HepG2 (cell line): ENCODE measurements around the gene BRAT1. TPM values are rescaled to one million over a fixed set of nuclear protein-coding genes. Genes with fewer than 3 reads are reported as not detected.

Source experiments
- ATAC-seq: fragments of 200-7000 bp; cut with Tn5 transposase; 3 replicates; pipeline ENCODE4 v1.9.1; 2020; ENCODE audit warnings: mild to moderate bottlenecking, moderate library complexity
- BruUV-seq: library from RNA; stranded (reverse); fragments of 400-500 nt; replicated peaks from 2 replicates; lab custom pipeline; 2021; lab: Mats Ljungman, UMichigan
- CTCF ChIA-PET: fragments of 300-600 bp; formaldehyde crosslinking; extraction: SDS; loops from one replicate; lab custom pipeline; 2021; ENCODE audit warnings: low total read pairs, inconsistent platforms, low intra/inter-chr PET ratio; lab: Yijun Ruan, JAX
- POLR2A ChIA-PET: fragments of 350-600 bp; sonication (Branson Sonifier 250); formaldehyde crosslinking; loops from one replicate; lab custom pipeline; 2020; ENCODE audit warnings: antibody characterized with exemption, inconsistent platforms; lab: Yijun Ruan, JAX
- DNase-seq: peaks from one replicate; pipeline ENCODE4 v3.0.0-alpha.2; 2015; ENCODE audit warnings: low spot score
- FAIRE-seq: peaks from 3 replicates; lab custom pipeline; 2011; peaks lifted over from hg19 to GRCh38; lab: Jason Lieb, UNC
- H2AFZ ChIP-seq: one replicate; pipeline ENCODE4 v1.6.1; 2011; ENCODE audit warnings: low read length, inconsistent platforms
- H3K27ac ChIP-seq: fragments of 300-600 bp; 3 replicates; pipeline ENCODE4 v1.8.0; 2011; ENCODE audit warnings: mixed run types, mild to moderate bottlenecking, mixed read lengths, low read length, inconsistent platforms; ENCODE audit not compliant: insufficient read depth; ENCODE audit errors: extremely low read length
- H3K27me3 ChIP-seq, 2 experiments: fragments of 200-600 bp in 1 of 2; 2 replicates in 1 of 2; 3 replicates in 1 of 2; pipeline versions ENCODE4 v1.6.0 to v1.8.0; 2011; ENCODE audit warnings: low read length in 2 of 2, mild to moderate bottlenecking in 2 of 2, moderate library complexity in 2 of 2, inconsistent platforms in 1 of 2; ENCODE audit not compliant: insufficient read depth in 2 of 2, control insufficient read depth in 1 of 2
- H3K36me3 ChIP-seq, 2 experiments: fragments of 200-600 bp in 1 of 2; replicated peaks in 1 of 2; 2 replicates in 1 of 2; 3 replicates in 1 of 2; pipeline versions ENCODE4 v1.5.1 to v1.8.0; 2011; ENCODE audit warnings: low read length in 2 of 2, inconsistent platforms in 1 of 2; ENCODE audit not compliant: insufficient read depth in 2 of 2, control insufficient read depth in 1 of 2
- H3K4me1 ChIP-seq: 2 replicates; pipeline ENCODE4 v1.5.1; 2012; ENCODE audit warnings: low read length, inconsistent platforms; ENCODE audit not compliant: insufficient read depth
- H3K4me2 ChIP-seq: 2 replicates; pipeline ENCODE4 v1.6.0; 2011; ENCODE audit warnings: low read depth, low read length, inconsistent platforms
- H3K4me3 ChIP-seq, 3 experiments: fragments of 200-600 bp in 1 of 3; sonication (generic), shearing (Covaris generic) in 1 of 3; replicated peaks in 1 of 3; 2 replicates each; pipeline ENCODE4 v1.5.1; 2011 to 2016; ENCODE audit warnings: low read length in 3 of 3, inconsistent platforms in 2 of 3, low read depth in 2 of 3, mild to moderate bottlenecking in 2 of 3, control low read depth in 1 of 3, mixed read lengths in 1 of 3; ENCODE audit not compliant: insufficient read depth in 1 of 3
- H3K79me2 ChIP-seq: one replicate; pipeline ENCODE4 v1.6.1; 2011; ENCODE audit warnings: low read length, inconsistent platforms; ENCODE audit not compliant: insufficient read depth
- H3K9ac ChIP-seq: 2 replicates; pipeline ENCODE4 v1.6.0; 2011; ENCODE audit warnings: mild to moderate bottlenecking, low read depth, low read length, inconsistent platforms; ENCODE audit not compliant: insufficient read depth
- H3K9me3 ChIP-seq: 2 replicates; pipeline ENCODE4 v1.5.1; 2012; ENCODE audit warnings: mild to moderate bottlenecking, low read length
- H4K20me1 ChIP-seq: 2 replicates; pipeline ENCODE4 v1.6.0; 2011; ENCODE audit warnings: inconsistent platforms, mild to moderate bottlenecking, low read length, moderate library complexity; ENCODE audit not compliant: insufficient read depth
- AHR ChIP-seq: IDR thresholded peaks from 2 replicates; pipeline ENCODE4 v1.6.1; 2018; ENCODE audit warnings: missing genetic modification reagents, missing compliant biosample characterization
- FOXC1 ChIP-seq: sonication (generic); formaldehyde crosslinking; IDR thresholded peaks from 2 replicates; pipeline ENCODE4 v1.8.0; 2022; ENCODE audit warnings: mild to moderate bottlenecking, missing genetic modification reagents, borderline replicate concordance
- KDM4B ChIP-seq: sonication (generic); formaldehyde crosslinking; IDR thresholded peaks from 2 replicates; pipeline ENCODE4 v1.4.0; 2020; ENCODE audit warnings: missing genetic modification reagents
- ZBTB46 ChIP-seq: sonication (generic); formaldehyde crosslinking; IDR thresholded peaks from 2 replicates; pipeline ENCODE4 v1.4.0; 2020; ENCODE audit warnings: mild to moderate bottlenecking, missing genetic modification reagents, borderline replicate concordance
- ZFX ChIP-seq: sonication (generic); formaldehyde crosslinking; IDR thresholded peaks from 2 replicates; pipeline ENCODE4 v1.4.0; 2020; ENCODE audit warnings: mild to moderate bottlenecking, low read depth, missing genetic modification reagents, moderate library complexity
- ZMYM2 ChIP-seq: sonication (generic); formaldehyde crosslinking; IDR thresholded peaks from 2 replicates; pipeline ENCODE4 v1.8.0; 2022; ENCODE audit warnings: mild to moderate bottlenecking, missing genetic modification reagents
- whole genome bisulfite sequencing: methylation state at CpG from one replicate; pipeline ENCODE4 v1.1.6; 2017; ENCODE audit warnings: low lambda C conversion rate; 5-methylcytosine and 5-hydroxymethylcytosine counted together
- in situ Hi-C: cut with HindIII; loops from 2 replicates; pipeline ENCODE4 v1.10.0; 2017; ENCODE audit warnings: low pct_unique_long_range_greater_than_20kb; ENCODE audit not compliant: extremely low pct_ligation_motif_present
- intact Hi-C: fragments of 100-400 bp; cut with micrococcal nuclease; formaldehyde crosslinking; loops from one replicate; pipeline ENCODE4 v1.10.0; 2022; ENCODE audit not compliant: unreplicated experiment
- polyA plus RNA-seq, 8 experiments: library from polyadenylated mRNA; depleted of rRNA in 3 of 8; stranded (reverse) in 7 of 8; unstranded in 1 of 8; fragments of >200 nt; fragmentation: Illumina TruSeq in 4 of 8; extraction: Trizol in 4 of 8; gene quantifications; 2 replicates each; pipeline versions ENCODE4 v1.2.1 to v1.2.3, GENCODE V29; 2011 to 2016; ENCODE audit warnings: low read depth in 4 of 8, missing spikeins in 1 of 8, mixed read lengths in 1 of 8; ENCODE audit not compliant: insufficient read depth in 1 of 8
- total RNA-seq, 5 experiments: library from RNA; depleted of rRNA; stranded (reverse); fragments of >200 nt; fragmentation: Illumina TruSeq; extraction: Trizol; gene quantifications; 2 replicates each; pipeline ENCODE4 v1.2.3, GENCODE V29; 2016; ENCODE audit warnings: low read depth in 1 of 5
- TF ChIP-seq, protein P1 (sequence below): sonication (generic); formaldehyde crosslinking; IDR thresholded peaks from 2 replicates; pipeline ENCODE4 v1.5.1; 2020; ENCODE audit warnings: missing genetic modification reagents, mild to moderate bottlenecking, borderline replicate concordance

Gene BRAT1
- total and polyA plus RNA-seq, 2 of the 13 experiments (the other 11 are each of a cell fraction or from before 2014, with no cell fraction given): 10.2 to 20.3 TPM

- no peak for ATAC-seq
- POLR2A ChIA-PET: no interaction called here
- in situ Hi-C loops: no loop called here
- intact Hi-C loops: no loop called here
- Histone ChIP-seq H2AFZ (no peak overlapping the region), H3K4me1 (no peaks in the 10 kb centered on the region), H3K9me3 (no peaks in the 10 kb centered on the region), H3K9ac (no peak overlapping the region), H3K79me2 (no peaks in the 10 kb centered on the region), H3K4me3 (no peak overlapping the region), H4K20me1 (no peaks in the 10 kb centered on the region), H3K27me3 (no peaks in the 10 kb centered on the region), H3K4me2 (no peak overlapping the region), H3K27ac (no peak overlapping the region), H3K36me3 (no peaks in the 10 kb centered on the region)
- CTCF ChIA-PET: no interaction called here
- FAIRE-seq: no peak
- 93% methylated on average over 11 of the region's 11 CpGs for WGBS
- no peak for DNase-seq
- BruUV-seq: no TSS peak
- TF ChIP-seq, protein P1, sequence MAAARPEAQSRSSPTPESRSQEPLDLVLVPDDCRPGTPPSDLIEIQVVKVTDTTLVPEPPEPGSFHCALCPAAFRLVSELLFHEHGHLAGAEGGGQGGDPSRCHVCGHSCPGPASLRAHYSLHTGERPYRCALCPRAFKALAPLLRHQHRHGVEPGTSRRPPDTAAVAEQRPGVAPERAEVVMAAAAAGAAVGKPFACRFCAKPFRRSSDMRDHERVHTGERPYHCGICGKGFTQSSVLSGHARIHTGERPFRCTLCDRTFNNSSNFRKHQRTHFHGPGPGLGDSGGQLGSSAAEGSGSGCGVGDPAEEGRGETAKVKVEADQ (CRISPR knock-in tag): no peak
- TF ChIP-seq ZBTB46 (no peak), AHR (CRISPR knock-in tag) (no peak), FOXC1 (no peak), KDM4B (CRISPR knock-in tag) (no peak), ZMYM2 (CRISPR knock-in tag) (no peak), ZFX (CRISPR knock-in tag) (no peak)
These were observed 25.3 kb upstream of the BRAT1 start for GRCh38 chr7:2580636-2581035.
